HG02938 (cell line): ENCODE results near the gene ADAMTS17.

Experiments
- ATAC-seq: cut with Tn5 transposase; IDR thresholded peaks from one replicate; pipeline ENCODE4 v1.9.1; 2021; ENCODE audit warnings: mild to moderate bottlenecking, moderate library complexity; ENCODE audit not compliant: unreplicated experiment

ADAMTS17 gene

DNA sequence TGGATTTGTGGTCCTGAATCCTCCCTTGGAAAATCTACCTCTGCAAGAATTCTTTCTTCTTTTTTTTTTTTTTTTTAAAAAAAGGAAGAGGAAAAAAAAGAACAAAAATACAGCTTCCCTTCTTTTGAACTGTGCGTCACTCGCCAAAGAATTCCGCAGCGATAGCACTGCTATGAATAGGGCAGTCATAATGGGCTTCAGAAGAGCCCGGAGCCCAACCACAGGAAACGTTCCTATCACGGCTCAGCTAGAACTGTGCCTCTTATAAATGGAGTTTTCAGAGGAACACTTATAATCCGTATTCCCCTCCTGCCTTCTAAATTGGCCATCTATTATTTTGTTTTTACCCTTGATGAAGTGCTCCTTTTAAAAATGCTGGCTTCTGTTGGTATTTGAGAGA is 227.7 kb downstream of the ADAMTS17 start:
- no peak for ATAC-seq

DNA sequence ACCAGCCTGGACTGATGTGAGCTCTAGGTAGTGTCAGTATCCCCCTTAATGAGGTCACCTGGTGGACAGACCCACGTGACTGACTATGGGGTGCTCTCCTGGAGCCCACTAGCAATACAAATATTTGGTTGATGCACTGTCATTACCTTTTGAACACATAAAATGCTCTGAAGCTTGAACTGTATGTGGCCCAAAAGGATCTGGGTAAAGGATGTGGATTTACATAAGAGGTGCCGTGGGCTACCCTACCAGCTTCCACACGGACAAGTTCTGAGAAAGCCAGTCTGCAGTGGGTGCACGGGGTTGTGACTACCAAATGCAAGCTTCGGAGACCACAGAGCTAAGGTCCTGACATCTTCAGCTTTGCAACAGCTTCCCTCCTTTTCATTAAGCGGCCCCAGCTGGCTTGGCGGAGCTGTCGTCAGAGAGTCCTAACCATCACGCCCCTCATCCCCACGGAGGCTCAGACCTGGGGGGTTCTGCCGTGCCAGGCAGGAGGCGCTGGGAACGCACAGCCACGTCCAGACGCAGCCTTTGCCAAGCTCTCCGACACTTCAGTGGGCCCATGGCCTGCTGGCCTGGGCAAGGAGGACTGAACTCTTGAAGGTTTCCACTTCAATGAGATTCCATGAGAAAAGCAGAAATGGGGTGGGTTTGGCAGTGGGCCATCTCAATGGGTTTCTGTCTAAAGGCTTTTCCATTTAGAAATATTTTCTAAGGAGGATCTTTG is 228.3 kb downstream of the ADAMTS17 start:
- no peak for ATAC-seq

DNA sequence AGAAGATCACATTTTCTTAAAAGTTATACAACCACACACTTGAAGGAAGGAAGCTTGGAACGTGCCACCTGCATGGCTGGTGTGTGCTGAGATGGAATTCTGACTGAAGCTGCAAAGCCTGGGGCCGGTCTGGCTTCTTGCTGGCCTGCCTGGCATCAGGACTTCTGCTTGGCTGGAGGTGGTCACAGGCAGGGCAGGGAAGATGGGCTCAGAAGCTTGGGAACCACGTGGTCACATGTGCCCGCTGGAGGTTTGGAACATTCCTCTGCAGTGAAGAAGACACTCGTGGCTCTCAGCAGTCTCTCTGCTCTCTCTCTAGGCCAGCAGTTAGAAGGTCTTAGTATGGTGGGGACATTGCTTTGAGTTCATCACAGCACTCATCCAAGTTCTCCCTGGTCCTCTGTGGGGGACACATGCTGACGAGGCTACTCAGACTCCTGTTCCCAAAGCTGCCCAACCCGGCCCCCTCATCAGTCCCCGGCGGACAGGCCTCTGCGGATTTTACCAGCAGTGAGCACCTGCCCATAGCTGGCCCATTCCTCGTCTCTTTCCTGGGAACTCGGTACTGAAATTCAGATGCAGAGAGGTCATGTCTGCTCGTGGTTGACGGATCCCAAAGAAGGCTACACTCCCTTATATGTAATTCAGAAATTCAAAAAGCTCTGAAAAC is 229.0 kb downstream of the ADAMTS17 start:
- ATAC-seq, result no peak

DNA sequence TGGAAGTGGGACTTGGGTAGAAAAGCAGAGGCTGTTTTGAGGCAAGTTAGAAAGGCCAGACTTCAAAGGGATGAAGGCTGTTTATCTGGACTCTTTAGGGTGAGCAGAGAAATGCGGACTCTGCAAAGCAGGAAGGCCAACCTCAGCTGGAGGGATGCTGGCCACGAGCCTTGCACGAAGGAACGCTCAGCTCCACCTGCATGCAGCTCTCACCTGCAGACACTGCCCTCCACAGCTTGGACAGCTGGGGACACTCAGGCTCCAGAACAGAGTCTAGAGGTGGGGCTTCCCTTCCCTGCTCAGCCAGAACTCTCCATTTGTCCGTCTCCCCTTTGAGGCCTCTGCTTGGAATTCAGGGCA is 229.7 kb downstream of the ADAMTS17 start:
- no peak for ATAC-seq

DNA sequence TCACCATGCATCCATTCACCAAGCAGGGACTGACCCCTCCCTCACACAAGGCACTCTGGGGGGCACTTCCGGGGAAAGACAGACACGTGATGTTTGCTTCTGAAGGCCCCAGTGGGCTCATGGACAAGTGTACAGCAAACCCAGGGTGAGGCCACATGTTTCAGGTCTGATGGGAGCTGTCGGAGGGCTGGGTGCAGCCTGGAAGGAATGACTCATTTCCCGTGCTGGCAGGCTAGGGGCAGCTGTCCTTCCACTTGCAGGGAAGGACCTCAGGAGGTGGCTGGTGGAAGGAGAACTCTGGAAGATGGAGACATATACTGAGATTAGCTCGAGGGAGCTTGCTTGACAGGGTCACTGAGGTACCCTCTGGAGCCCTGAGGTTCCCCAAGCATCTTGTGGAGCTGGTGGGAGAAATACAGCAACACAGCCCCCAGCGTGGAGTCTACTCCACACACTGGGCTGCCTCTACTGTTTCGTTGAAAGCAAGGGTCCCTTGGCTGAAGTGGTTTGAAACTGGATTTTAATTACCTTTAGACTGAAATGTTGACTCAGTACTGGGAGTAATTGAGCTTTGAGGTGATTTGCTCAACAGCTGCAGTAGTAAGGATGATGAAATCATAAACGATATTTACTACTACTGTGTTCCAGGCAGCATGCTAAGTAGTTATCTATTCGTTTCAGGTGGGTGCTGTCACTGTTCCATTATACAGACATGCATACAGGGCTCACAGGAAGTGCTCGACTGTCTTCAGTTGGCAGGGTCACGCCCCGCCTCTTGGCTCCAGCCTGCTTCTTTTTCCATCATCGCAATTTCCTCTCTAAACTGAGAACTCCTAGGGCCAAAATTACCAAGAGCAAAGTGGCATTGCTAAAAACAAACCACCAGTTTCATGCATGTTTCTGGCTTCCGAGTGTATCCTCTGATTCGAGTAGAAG is 230.4 kb downstream of the ADAMTS17 start:
- ATAC-seq, result no peak

DNA sequence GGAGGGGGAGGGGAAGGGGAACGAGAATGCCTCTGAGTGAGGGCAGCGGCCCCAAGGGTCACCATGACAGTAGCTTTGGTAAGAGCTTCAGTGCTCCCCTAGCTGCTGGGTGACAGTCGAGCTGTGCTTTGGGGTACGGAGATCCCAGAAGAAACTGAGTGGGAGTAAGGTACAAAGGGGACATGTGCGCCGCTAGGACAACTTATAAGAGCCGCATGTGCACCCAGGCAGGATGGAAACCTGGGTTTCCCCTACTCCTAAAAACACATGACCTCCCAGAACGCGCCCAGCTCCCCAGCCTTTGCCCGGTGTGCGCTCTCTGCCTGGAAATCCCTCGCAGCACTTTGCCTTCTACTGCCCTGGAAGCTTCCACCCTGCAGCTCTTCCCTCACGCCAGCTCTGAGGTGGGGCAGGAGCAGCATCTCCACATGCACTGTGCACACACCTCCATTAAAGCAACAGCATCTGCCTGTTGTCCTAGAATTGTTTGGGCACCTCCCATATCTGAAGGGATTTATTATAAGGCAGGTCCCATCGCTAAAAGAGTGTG is 232.2 kb downstream of the ADAMTS17 start:
- ATAC-seq, result no peak

DNA sequence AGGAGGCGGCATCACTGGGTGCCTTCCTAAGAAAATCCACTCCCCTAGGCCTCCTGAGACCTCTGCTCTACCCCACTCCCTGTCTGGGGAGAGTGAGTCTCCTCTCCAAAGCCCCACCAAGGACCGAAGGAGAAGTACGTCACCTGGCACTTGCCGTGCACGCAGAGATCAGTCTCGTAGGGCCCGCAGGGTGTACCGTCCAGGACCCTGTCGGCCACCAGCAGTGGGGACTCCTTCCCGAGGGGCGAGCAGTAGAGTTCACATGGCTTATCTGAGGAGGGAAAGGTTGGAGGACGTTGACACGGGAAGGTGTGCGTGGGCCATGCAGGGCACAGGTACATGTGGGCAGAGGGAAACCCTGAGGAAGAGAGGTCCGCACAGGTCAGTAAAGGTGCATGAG is 232.9 kb downstream of the ADAMTS17 start:
- ATAC-seq, result no peak

DNA sequence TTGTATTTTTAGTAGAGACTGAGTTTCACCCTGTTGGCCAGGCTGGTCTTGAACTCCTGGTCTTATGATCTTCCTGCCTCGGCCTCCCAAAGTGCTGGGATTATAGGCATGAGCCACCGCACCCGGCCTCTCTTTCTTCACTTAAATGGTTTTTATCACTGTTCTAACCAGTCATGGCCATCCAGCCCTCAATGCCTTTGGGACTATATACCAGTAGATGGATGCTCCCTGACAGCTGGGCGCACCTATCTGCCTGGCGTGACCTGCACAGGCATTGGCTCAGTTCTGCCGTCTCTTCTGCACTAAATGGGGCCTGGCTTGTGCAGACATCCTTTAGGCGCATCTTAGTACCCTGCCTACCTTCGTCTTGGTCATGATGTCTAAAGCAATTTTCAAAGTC is 233.4 kb downstream of the ADAMTS17 start:
- no peak for ATAC-seq

DNA sequence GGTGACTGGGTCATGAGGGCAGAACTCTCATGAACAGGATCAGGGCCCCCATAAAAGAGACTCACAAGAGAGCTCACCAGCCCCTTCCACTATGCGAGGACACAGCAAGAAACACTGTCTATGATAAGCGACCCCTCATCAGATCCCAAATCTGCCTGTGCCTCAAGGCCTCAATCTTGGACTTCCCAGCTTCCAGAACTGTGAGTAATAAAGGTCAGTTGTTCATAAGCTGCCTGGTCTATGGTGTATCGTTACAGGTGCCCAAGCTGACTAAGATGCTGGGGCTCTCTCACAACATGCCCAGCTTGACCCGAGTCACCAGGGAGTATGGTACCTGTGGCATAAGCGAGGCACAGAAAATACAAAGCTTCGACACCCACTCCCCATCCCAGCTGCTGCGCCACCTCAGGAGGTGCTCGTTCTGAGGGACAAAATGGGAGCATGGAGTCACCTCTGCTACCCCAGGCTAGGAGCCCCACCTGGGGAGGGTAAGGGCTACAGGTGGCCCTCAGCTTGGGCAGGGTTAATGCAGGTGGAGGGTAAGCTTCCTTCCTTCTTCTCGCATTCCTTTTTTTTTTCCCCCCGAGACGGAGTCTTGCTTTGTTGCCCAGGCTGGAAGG is 234.1 kb downstream of the ADAMTS17 start:
- no peak for ATAC-seq

DNA sequence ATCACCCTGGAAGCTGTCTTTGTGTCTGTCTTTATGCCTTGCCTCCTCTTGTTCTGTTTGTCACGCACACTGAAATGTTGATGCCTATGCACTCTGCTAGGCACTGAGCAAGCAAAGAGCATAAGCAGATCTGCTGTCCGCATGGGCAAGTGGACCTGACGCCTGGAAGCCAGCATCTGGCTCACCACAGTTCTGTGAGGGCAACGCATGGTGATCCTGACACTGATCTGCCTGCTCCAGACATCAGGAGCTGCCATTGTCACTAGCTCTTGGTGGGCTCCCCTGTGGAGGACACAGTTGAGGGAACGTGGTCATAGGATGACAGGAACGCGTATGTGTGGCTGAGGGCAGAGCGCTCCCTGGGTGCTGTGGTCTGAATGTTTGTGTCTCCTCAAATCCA is 234.6 kb downstream of the ADAMTS17 start:
- ATAC-seq, result no peak

DNA sequence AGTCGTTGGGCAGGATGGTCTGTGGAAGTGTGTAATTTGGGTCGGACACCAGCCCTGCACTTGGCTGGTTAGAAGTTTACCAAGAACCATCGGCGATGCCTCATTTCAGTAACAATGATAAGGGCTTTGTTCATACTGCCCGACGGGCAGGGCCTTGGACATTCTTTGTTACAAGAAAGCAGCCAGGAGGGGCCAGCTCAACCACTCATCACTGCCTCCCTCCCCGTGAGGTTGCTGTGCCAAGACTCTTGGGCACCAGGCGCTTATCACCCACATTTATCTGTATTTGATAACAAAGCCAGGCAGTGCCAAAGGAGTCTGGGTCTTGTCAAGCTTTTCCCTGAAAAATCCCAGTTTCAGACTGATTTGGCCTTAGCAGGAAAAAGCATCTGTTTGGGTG is 235.0 kb downstream of the ADAMTS17 start:
- no peak for ATAC-seq

DNA sequence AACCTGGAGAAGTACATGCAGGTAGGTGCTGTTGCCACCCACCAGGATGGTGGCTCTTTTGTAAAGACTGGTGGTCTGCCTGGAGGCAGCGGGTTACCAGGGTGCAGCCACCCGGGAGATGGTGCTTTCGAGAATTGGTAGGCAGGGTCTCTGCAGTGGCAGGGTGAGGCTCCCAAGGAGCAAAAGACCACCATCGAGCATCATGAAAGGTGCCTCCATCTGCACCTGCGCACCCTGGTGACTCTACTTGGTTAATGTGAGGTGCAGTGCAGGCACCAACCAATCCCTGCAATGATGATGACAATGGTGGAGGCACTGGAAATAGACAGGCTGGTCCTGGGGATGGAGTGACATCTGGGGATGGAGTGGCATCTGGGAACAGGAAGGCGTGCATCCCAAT is 236.7 kb downstream of the ADAMTS17 start:
- ATAC-seq, result no peak

DNA sequence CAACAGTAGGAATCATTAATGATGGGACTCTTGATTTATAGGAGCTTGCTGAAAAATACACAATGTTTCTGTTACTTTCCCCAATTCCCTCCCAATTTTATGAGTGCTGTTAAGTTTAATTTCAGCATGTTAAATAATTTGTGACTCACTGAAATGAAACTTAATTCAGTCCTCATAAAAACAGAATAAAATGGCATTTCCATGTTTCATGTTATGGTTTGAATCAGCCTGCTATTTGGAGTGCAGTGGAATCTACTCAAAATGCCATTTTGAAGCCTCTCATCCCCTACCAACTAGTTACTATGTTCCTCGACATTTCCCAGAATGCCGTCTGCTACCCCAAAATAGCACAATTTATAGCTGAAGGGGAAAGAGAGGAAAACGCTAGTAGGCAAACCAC is 237.5 kb downstream of the ADAMTS17 start:
- no peak for ATAC-seq

DNA sequence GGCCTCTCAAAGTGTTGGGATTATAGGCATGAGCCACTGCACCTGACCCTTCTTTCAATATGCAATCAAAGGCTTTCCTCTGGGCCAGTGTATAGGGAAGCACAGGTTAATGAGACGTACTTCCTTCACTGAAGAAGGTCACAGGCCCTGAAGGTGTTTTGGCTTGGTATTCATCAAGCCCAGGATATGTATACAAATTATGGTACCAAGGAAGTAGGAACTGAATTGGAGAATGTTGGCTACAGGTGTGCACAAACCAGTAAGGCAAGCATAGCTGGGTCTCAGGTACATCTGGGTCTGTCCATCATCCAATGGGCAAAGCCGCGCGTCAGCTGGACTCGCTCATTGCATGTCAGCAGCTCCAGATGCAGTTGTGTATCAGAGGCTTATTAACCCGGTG is 237.9 kb downstream of the ADAMTS17 start:
- no peak for ATAC-seq

DNA sequence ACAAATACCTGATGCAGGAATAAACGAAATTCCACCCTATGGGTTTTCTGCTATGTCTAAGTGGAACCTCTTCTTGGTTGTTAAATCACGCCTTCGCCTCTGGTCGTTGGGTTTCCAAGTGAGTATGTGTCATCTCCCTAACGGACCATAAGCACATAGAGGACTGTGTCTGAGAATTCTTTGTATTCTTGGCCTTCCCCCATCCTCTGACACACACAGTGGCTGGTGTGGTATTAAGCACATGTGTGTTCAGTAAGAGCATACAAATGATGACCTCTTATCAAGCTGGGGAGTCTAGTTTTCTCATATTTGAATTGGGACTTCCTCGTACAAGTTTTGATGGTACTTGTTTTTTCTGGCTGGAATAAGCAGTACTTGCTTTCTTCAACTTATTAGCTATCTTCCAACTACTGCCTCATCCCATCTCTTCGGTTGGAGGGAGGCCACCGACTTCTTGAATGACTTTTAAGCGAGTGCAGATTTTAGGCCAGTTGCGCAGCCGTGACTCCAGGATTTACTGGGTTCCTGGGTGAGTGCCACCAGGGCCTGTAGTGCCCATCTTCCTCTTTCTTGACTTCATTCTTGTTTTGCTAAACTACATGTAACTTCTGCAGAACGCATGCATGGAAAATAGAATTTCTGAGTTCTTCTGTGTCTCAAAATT is 240.2 kb downstream of the ADAMTS17 start:
- no peak for ATAC-seq

DNA sequence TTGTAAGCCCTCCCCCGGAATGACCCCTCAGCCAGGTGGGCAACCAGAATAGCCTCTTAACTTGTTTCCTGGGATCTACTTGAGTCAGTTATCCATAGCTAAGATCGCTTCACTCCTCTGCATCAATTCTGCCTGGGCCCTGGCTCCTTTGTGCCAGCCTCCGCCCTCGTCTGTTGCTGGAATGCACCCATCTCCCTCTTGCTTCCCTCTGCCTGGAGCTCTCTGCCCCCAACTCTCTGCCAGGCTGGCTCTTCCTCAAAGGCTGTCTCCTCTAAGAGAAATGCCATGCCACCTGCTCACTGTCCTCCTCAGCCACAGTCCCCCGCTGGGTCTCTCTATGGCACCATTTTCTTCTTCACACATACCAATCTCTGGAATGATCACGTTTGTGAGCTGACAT is 240.8 kb downstream of the ADAMTS17 start:
- no peak for ATAC-seq

DNA sequence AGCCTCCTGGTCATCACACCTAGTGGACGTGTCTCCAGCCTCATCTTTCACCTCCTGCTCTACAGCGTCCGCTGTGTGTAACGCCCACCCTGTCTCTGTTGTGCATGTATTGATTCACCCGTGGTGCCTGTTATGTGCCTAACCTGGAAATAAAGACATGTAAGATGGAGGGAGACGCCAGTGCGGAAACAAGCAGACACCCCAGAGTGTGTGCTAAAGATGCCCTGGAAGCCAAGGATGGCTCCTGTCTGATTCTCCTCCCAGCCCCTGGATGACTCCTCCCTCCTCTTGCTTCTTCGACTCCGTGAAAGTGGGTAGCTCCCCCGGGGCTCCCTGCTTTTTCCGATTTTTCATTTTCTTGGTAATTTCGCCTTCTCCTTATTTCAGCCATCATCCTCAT is 241.8 kb downstream of the ADAMTS17 start:
- no peak for ATAC-seq

DNA sequence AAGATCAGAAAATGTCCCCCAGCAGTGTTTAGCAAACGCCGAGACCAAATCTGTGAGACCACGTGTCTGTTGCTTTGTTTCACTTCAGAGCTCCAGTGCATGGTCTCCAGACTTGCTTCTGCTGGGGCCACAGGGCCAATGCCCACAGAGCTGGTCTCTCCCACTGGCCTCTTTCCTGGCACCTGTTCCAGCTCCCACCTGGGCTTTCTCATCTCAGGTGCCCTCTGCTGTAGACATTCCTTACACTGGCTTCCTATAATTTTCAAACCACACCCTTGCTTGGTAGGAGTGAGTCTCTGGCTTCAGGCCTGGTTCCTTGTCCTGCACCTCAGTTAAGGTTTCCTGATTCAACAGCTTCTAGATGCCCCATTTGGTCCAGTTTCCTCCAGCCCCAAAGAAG is 243.1 kb downstream of the ADAMTS17 start:
- ATAC-seq, result no peak

DNA sequence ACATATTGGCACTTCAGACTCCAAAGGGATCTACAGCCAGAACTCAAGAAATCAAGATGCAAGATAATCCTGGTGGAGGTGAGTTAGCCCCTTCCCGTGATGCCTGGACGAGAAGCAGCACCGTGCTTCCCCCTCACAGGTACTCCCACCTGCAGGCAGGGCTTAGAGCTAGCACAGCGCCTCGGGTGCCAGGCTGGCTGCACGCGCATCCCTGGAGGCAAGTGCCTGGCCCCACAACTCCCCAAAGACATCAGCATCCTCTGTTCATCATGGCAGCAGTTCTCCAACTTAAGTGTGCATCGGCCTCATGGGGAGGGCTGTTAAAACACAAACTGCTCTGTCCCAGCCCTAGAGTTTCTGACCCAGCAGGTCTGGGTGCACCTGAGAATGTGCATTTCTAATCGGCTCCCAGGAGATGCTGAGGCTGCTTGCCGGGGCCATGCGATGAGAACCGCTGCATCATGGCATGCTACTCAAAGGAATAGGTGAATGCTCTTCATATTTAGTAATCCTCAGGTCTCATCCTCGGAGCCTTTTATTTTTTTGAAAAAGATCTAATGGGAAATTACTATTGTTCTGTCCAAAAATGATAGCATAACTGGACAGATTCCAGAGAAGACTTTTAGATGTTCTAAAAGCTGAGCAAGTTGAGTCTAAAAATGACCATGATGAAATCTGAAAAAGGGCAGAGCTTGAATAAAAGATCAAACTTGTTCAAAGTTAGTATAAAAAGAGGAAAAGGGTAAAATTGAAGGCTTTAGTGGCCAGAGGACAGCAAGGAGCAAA is 244.2 kb downstream of the ADAMTS17 start:
- no peak for ATAC-seq

DNA sequence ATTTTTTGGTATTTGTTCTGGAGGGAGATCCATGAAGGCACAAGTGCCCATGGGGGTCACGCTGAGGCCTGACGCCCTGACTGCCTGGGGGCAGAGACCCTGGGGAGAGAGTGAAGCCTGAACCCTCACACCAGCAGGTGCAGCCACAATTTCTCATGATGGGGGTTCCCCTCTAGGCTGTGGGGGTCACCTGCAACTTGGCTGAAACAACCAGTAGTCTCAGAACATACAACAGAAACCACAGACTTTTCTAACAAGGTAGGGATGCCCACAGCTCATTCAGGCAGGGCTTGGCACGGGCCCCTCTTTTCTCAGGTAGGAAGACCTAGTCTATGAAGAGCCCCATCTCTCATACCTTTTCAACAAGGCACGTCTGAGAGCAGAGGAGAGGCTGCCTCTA is 245.1 kb downstream of the ADAMTS17 start:
- ATAC-seq, result no peak
